ENCODE data around the gene UPK3BL2.
"Not testable (repeated sequence)": the region's sequence is repeated elsewhere in the genome, so short reads cannot be mapped to it uniquely, and the experiment has no call there.

Gene UPK3BL2

GRCh38 chr7:102497308-102497707 lies 46.2 kb downstream of the UPK3BL2 start:
- not testable (repeated sequence) for H3K27me3 ChIP-seq (ENCODE audit: control insufficient read depth in 3 of 3, insufficient read depth in 3 of 3, low read depth in 1 of 3, low read length in 3 of 3); H3K4me2 ChIP-seq (ENCODE audit: insufficient read depth, low read length, poor library complexity, severe bottlenecking); H4K8ac ChIP-seq (ENCODE audit: low read depth, low read length); H3K27ac ChIP-seq (replicated peaks; ENCODE audit: low read length); H2BK5ac ChIP-seq (ENCODE audit: low read length); DNase-seq (ENCODE audit: low spot score); H3K4me1 ChIP-seq (ENCODE audit: control insufficient read depth in 2 of 2, insufficient read depth in 1 of 2, low read depth in 1 of 2, low read length in 2 of 2); H2BK12ac ChIP-seq (ENCODE audit: low read length); H3K4me3 ChIP-seq (ENCODE audit: low read length in 2 of 2); H3K14ac ChIP-seq (ENCODE audit: low read length); H2AK5ac ChIP-seq (ENCODE audit: low read depth, low read length); H3K9me3 ChIP-seq (replicated peaks in 1 of 2; ENCODE audit: control insufficient read depth in 2 of 2, insufficient read depth in 1 of 2, low read depth in 1 of 2, low read length in 2 of 2); H2BK120ac ChIP-seq (ENCODE audit: low read depth, low read length); H3K18ac ChIP-seq (ENCODE audit: low read length); H3K36me3 ChIP-seq (replicated peaks in 1 of 2; ENCODE audit: control insufficient read depth in 2 of 2, insufficient read depth in 2 of 2, low read length in 2 of 2); H2AFZ ChIP-seq (ENCODE audit: low read length); H3K4ac ChIP-seq (ENCODE audit: low read length); H3K23ac ChIP-seq (ENCODE audit: low read depth, low read length, poor library complexity); H3K9ac ChIP-seq (ENCODE audit: low read depth, low read length, poor library complexity); H4K91ac ChIP-seq (ENCODE audit: low read depth, low read length, poor library complexity); H2BK15ac ChIP-seq (ENCODE audit: low read length); H3K79me1 ChIP-seq (ENCODE audit: low read depth, low read length)
- WGBS, 2 donors (ENCODE audit: extremely low coverage in 2 of 2, insufficient read length in 2 of 2, insufficient replicate concordance in 1 of 2): no CpG with 5 or more reads among the region's 5 CpGs

GRCh38 chr7:102496861-102497260 lies 46.6 kb downstream of the UPK3BL2 start:
- not testable (repeated sequence) for H3K4me1 ChIP-seq (ENCODE audit: control insufficient read depth in 2 of 2, insufficient read depth in 1 of 2, low read depth in 1 of 2, low read length in 2 of 2); H4K91ac ChIP-seq (ENCODE audit: low read depth, low read length, poor library complexity); H2BK15ac ChIP-seq (ENCODE audit: low read length); H2AFZ ChIP-seq (ENCODE audit: low read length); DNase-seq (ENCODE audit: low spot score); H3K18ac ChIP-seq (ENCODE audit: low read length); H3K4ac ChIP-seq (ENCODE audit: low read length); H2BK12ac ChIP-seq (ENCODE audit: low read length); H2AK5ac ChIP-seq (ENCODE audit: low read depth, low read length); H3K4me2 ChIP-seq (ENCODE audit: insufficient read depth, low read length, poor library complexity, severe bottlenecking); H3K27ac ChIP-seq (replicated peaks; ENCODE audit: low read length); H3K9me3 ChIP-seq (replicated peaks in 1 of 2; ENCODE audit: control insufficient read depth in 2 of 2, insufficient read depth in 1 of 2, low read depth in 1 of 2, low read length in 2 of 2); H4K8ac ChIP-seq (ENCODE audit: low read depth, low read length); H3K27me3 ChIP-seq (ENCODE audit: control insufficient read depth in 3 of 3, insufficient read depth in 3 of 3, low read depth in 1 of 3, low read length in 3 of 3); H3K14ac ChIP-seq (ENCODE audit: low read length); H2BK5ac ChIP-seq (ENCODE audit: low read length); H3K9ac ChIP-seq (ENCODE audit: low read depth, low read length, poor library complexity); H2BK120ac ChIP-seq (ENCODE audit: low read depth, low read length); H3K36me3 ChIP-seq (replicated peaks in 1 of 2; ENCODE audit: control insufficient read depth in 2 of 2, insufficient read depth in 2 of 2, low read length in 2 of 2); H3K23ac ChIP-seq (ENCODE audit: low read depth, low read length, poor library complexity); H3K4me3 ChIP-seq (ENCODE audit: low read length in 2 of 2); H3K79me1 ChIP-seq (ENCODE audit: low read depth, low read length)
- no CpG with 5 or more reads among the region's 10 CpGs for WGBS, 2 donors (ENCODE audit: extremely low coverage in 2 of 2, insufficient read length in 2 of 2, insufficient replicate concordance in 1 of 2)

- not testable (repeated sequence) for H3K27ac ChIP-seq (replicated peaks; ENCODE audit: low read length); DNase-seq (ENCODE audit: low spot score); H3K23ac ChIP-seq (ENCODE audit: low read depth, low read length, poor library complexity); H3K9ac ChIP-seq (ENCODE audit: low read depth, low read length, poor library complexity); H3K4ac ChIP-seq (ENCODE audit: low read length); H3K36me3 ChIP-seq (replicated peaks in 1 of 2; ENCODE audit: control insufficient read depth in 2 of 2, insufficient read depth in 2 of 2, low read length in 2 of 2); H3K4me3 ChIP-seq (ENCODE audit: low read length in 2 of 2); H2AFZ ChIP-seq (ENCODE audit: low read length); H3K79me1 ChIP-seq (ENCODE audit: low read depth, low read length); H2AK5ac ChIP-seq (ENCODE audit: low read depth, low read length); H3K4me2 ChIP-seq (ENCODE audit: insufficient read depth, low read length, poor library complexity, severe bottlenecking); H2BK15ac ChIP-seq (ENCODE audit: low read length); H3K9me3 ChIP-seq (replicated peaks in 1 of 2; ENCODE audit: control insufficient read depth in 2 of 2, insufficient read depth in 1 of 2, low read depth in 1 of 2, low read length in 2 of 2); H4K8ac ChIP-seq (ENCODE audit: low read depth, low read length); H3K14ac ChIP-seq (ENCODE audit: low read length); H3K27me3 ChIP-seq (ENCODE audit: control insufficient read depth in 3 of 3, insufficient read depth in 3 of 3, low read depth in 1 of 3, low read length in 3 of 3); H3K4me1 ChIP-seq (ENCODE audit: control insufficient read depth in 2 of 2, insufficient read depth in 1 of 2, low read depth in 1 of 2, low read length in 2 of 2); H2BK120ac ChIP-seq (ENCODE audit: low read depth, low read length); H3K18ac ChIP-seq (ENCODE audit: low read length); H2BK5ac ChIP-seq (ENCODE audit: low read length); H4K91ac ChIP-seq (ENCODE audit: low read depth, low read length, poor library complexity); H2BK12ac ChIP-seq (ENCODE audit: low read length)
- no CpG with 5 or more reads among the region's 67 CpGs for WGBS, 2 donors (ENCODE audit: extremely low coverage in 2 of 2, insufficient read length in 2 of 2, insufficient replicate concordance in 1 of 2)
Measured at GRCh38 chr7:102494473-102495149, 48.9 kb downstream of the UPK3BL2 start.

GRCh38 chr7:102494026-102494425 lies 49.5 kb downstream of the UPK3BL2 start:
- not testable (repeated sequence) for H3K14ac ChIP-seq (ENCODE audit: low read length); H3K4me3 ChIP-seq (ENCODE audit: low read length in 2 of 2); H3K23ac ChIP-seq (ENCODE audit: low read depth, low read length, poor library complexity); H2BK12ac ChIP-seq (ENCODE audit: low read length); H4K91ac ChIP-seq (ENCODE audit: low read depth, low read length, poor library complexity); H2BK5ac ChIP-seq (ENCODE audit: low read length); H3K36me3 ChIP-seq (replicated peaks in 1 of 2; ENCODE audit: control insufficient read depth in 2 of 2, insufficient read depth in 2 of 2, low read length in 2 of 2); H2BK120ac ChIP-seq (ENCODE audit: low read depth, low read length); H2AK5ac ChIP-seq (ENCODE audit: low read depth, low read length); H2AFZ ChIP-seq (ENCODE audit: low read length); H3K27ac ChIP-seq (replicated peaks; ENCODE audit: low read length); H3K18ac ChIP-seq (ENCODE audit: low read length); H3K4ac ChIP-seq (ENCODE audit: low read length); H3K9ac ChIP-seq (ENCODE audit: low read depth, low read length, poor library complexity); H4K8ac ChIP-seq (ENCODE audit: low read depth, low read length); DNase-seq (ENCODE audit: low spot score); H3K79me1 ChIP-seq (ENCODE audit: low read depth, low read length); H2BK15ac ChIP-seq (ENCODE audit: low read length); H3K4me2 ChIP-seq (ENCODE audit: insufficient read depth, low read length, poor library complexity, severe bottlenecking); H3K4me1 ChIP-seq (ENCODE audit: control insufficient read depth in 2 of 2, insufficient read depth in 1 of 2, low read depth in 1 of 2, low read length in 2 of 2); H3K9me3 ChIP-seq (replicated peaks in 1 of 2; ENCODE audit: control insufficient read depth in 2 of 2, insufficient read depth in 1 of 2, low read depth in 1 of 2, low read length in 2 of 2); H3K27me3 ChIP-seq (ENCODE audit: control insufficient read depth in 3 of 3, insufficient read depth in 3 of 3, low read depth in 1 of 3, low read length in 3 of 3)
- WGBS, 2 donors (ENCODE audit: extremely low coverage in 2 of 2, insufficient read length in 2 of 2, insufficient replicate concordance in 1 of 2): no CpG with 5 or more reads among the region's 15 CpGs

Data from neuronal stem cell (in vitro differentiated cells).